Activated CD8-positive, alpha-beta T cell treated with anti-CD3 and anti-CD28 coated beads, Interleukin-2, amount 10 ng/mL, durations not matched to agents 7 days and 5 days (primary cell): Measurements from ENCODE around the gene BTBD10. TPM values are rescaled to one million over a fixed set of nuclear protein-coding genes. Genes with fewer than 3 reads are reported as not detected.
A peak's percentile ranks its signal among the peaks of the same experiment; 100 is the strongest.

Experiments
- ATAC-seq: fragments of 150-1000 bp; cut with Tn5 transposase; one replicate; pipeline ENCODE4 v1.10.0; 2021; ENCODE audit warnings: moderate library complexity
- CTCF ChIA-PET: fragments of 350-600 bp; sonication (Branson Sonifier 250); formaldehyde crosslinking; loops from one replicate; lab custom pipeline; 2021; ENCODE audit warnings: antibody characterized with exemption; lab: Charles Lee
- POLR2A ChIA-PET: fragments of 350-600 bp; sonication (Branson Sonifier 250); formaldehyde crosslinking; loops from one replicate; lab custom pipeline; 2021; ENCODE audit warnings: antibody characterized with exemption; lab: Charles Lee
- DNase-seq: peaks from one replicate; pipeline ENCODE4 v3.0.0-alpha.2; 2020
- H3K27ac Mint-ChIP-seq: one replicate; pipeline ENCODE4 v1.8.0; 2021; ENCODE audit warnings: mild to moderate bottlenecking, mixed read lengths
- H3K27me3 Mint-ChIP-seq: one replicate; pipeline ENCODE4 v1.8.0; 2021; ENCODE audit warnings: low read depth, mixed read lengths
- H3K36me3 Mint-ChIP-seq: one replicate; pipeline ENCODE4 v1.8.0; 2021; ENCODE audit warnings: low read depth, mixed read lengths
- H3K4me1 Mint-ChIP-seq: one replicate; pipeline ENCODE4 v1.8.0; 2021; ENCODE audit warnings: low read depth, mixed read lengths
- H3K4me3 Mint-ChIP-seq: one replicate; pipeline ENCODE4 v1.8.0; 2021; ENCODE audit warnings: mild to moderate bottlenecking, mixed read lengths
- H3K9me3 Mint-ChIP-seq: one replicate; pipeline ENCODE4 v1.8.0; 2022; ENCODE audit warnings: mixed read lengths; ENCODE audit not compliant: insufficient read depth
- total RNA-seq, 2 experiments: library from RNA; stranded (reverse); gene quantifications; one replicate each; pipeline ENCODE4 v1.2.3, GENCODE V29; 2021

The BTBD10 gene
- 10 to 100 TPM; 25.7 to 26.2 TPM for total RNA-seq

- Mint-ChIP-seq H3K4me3 (peak within 1 kb of the TSS; percentile 99), H3K27me3 (peaks cover 4% of the 10 kb centered on the region), H3K9me3 (no peaks in the 10 kb centered on the region), H3K4me1 (peaks cover 41% of the 10 kb centered on the region), H3K27ac (peak within 1 kb of the TSS; percentile 99), H3K36me3 (peaks cover 10% of the 10 kb centered on the region)
- CTCF ChIA-PET = interaction anchor here (1.0 to 4.3 kb wide), 10 partner anchors 9 to 499 kb away, joined by 3 to 12 read pairs (median 4); no protein-coding TSS in a partner anchor
- ATAC-seq = peak; percentile 98
- POLR2A ChIA-PET = interaction anchor here (0.6 to 2.6 kb wide), 30 partner anchors 10 to 1602 kb away, joined by 3 to 19 read pairs (median 4); partner anchors contain the start of gene FAR1
- DNase-seq = peak; percentile 95
Measured at GRCh38 chr11:13462901-13463778, at the start of gene BTBD10. Gene BTBD10, minus strand, starts transcription at chr11:13463222. Its CDS starts 18,098 bp downstream, at chr11:13445124.

GRCh38 chr11:13503393-13503792 is 40.4 kb upstream of the BTBD10 start:
- no peak for DNase-seq
- POLR2A ChIA-PET = no interaction called here
- CTCF ChIA-PET = interaction anchor here (0.9 kb wide), 1 partner anchor 16 kb away, joined by 3 read pairs; no protein-coding TSS in a partner anchor
- H3K27ac Mint-ChIP-seq = no peak overlapping the region
- no peak for ATAC-seq
- H3K4me1 Mint-ChIP-seq = no peaks in the 10 kb centered on the region
- H3K36me3 Mint-ChIP-seq = no peaks in the 10 kb centered on the region
- peaks cover 9% of the 10 kb centered on the region for H3K27me3 Mint-ChIP-seq
- H3K4me3 Mint-ChIP-seq = no peak overlapping the region
- H3K9me3 Mint-ChIP-seq = no peaks in the 10 kb centered on the region

- H3K9me3 Mint-ChIP-seq = no peaks in the 10 kb centered on the region
Measured at GRCh38 chr11:13502492-13502891, 39.5 kb upstream of the BTBD10 start.

GRCh38 chr11:13495929-13496328 is 32.9 kb upstream of the BTBD10 start, which contains the start of gene PTH:
Gene PTH, minus strand, starts transcription at chr11:13495997. Its CDS starts 3,142 bp downstream, at chr11:13492855.
- Mint-ChIP-seq H3K27me3 (peaks cover 26% of the 10 kb centered on the region), H3K36me3 (no peaks in the 10 kb centered on the region), H3K4me1 (no peaks in the 10 kb centered on the region), H3K4me3 (no peak within 1 kb of the TSS), H3K9me3 (no peaks in the 10 kb centered on the region), H3K27ac (no peak within 1 kb of the TSS)
- ChIA-PET POLR2A (no interaction called here), CTCF (no interaction called here)
- ATAC-seq (no peak), DNase-seq (no peak)

More at GRCh38 chr11:13502492-13502891, 39.5 kb upstream of the BTBD10 start:
- H3K4me1 Mint-ChIP-seq = no peaks in the 10 kb centered on the region
- no peak for ATAC-seq
- DNase-seq = no peak
- peaks cover 12% of the 10 kb centered on the region for H3K27me3 Mint-ChIP-seq
- no peak overlapping the region for H3K4me3 Mint-ChIP-seq
- POLR2A ChIA-PET = no interaction called here
- H3K27ac Mint-ChIP-seq = no peak overlapping the region
- H3K36me3 Mint-ChIP-seq = no peaks in the 10 kb centered on the region
- CTCF ChIA-PET = interaction anchor here (0.9 kb wide), 1 partner anchor 15 kb away, joined by 3 read pairs; no protein-coding TSS in a partner anchor

GRCh38 chr11:13494051-13494450 is 31.0 kb upstream of the BTBD10 start:
- Mint-ChIP-seq H3K36me3 (no peaks in the 10 kb centered on the region), H3K4me1 (no peaks in the 10 kb centered on the region), H3K4me3 (no peak overlapping the region), H3K9me3 (no peaks in the 10 kb centered on the region), H3K27ac (no peak overlapping the region), H3K27me3 (peaks cover 21% of the 10 kb centered on the region)
- ChIA-PET POLR2A (no interaction called here), CTCF (no interaction called here)
- DNase-seq (no peak), ATAC-seq (no peak)

- H3K27me3 Mint-ChIP-seq = peaks cover 13% of the 10 kb centered on the region
- peaks cover 6% of the 10 kb centered on the region for H3K4me1 Mint-ChIP-seq
- ATAC-seq (peak; percentile 82), DNase-seq (no peak)
- H3K9me3 Mint-ChIP-seq = no peaks in the 10 kb centered on the region
- H3K4me3 Mint-ChIP-seq = peak overlapping the region; percentile 12
- H3K36me3 Mint-ChIP-seq = no peaks in the 10 kb centered on the region
- ChIA-PET CTCF (interaction anchor here (0.7 to 1.6 kb wide), 14 partner anchors 9 to 519 kb away, joined by 3 to 10 read pairs (median 3); partner anchors contain the start of genes BTBD10 and FAR1), POLR2A (interaction anchor here (2.2 kb wide), 1 partner anchor 25 kb away, joined by 15 read pairs; the partner anchor contains the start of gene BTBD10)
- H3K27ac Mint-ChIP-seq = no peak overlapping the region
Measured at GRCh38 chr11:13487661-13488030, 24.6 kb upstream of the BTBD10 start.

- H3K9me3 Mint-ChIP-seq = no peaks in the 10 kb centered on the region
- H3K36me3 Mint-ChIP-seq = no peaks in the 10 kb centered on the region
- POLR2A ChIA-PET = interaction anchor here (2.2 kb wide), 1 partner anchor 24 kb away, joined by 15 read pairs; the partner anchor contains the start of gene BTBD10
- CTCF ChIA-PET = interaction anchor here (0.7 to 1.6 kb wide), 16 partner anchors 10 to 519 kb away, joined by 3 to 10 read pairs (median 3); partner anchors contain the start of genes BTBD10 and FAR1
- peaks cover 13% of the 10 kb centered on the region for H3K27me3 Mint-ChIP-seq
- H3K4me1 Mint-ChIP-seq = peaks cover 6% of the 10 kb centered on the region
- DNase-seq (peak; percentile 64), ATAC-seq (peak; percentile 93)
- no peak overlapping the region for H3K27ac Mint-ChIP-seq
- peak overlapping the region; percentile 12 for H3K4me3 Mint-ChIP-seq
Measured at GRCh38 chr11:13486926-13487660, 24.1 kb upstream of the BTBD10 start.

- Mint-ChIP-seq H3K27me3 (peaks cover 31% of the 10 kb centered on the region), H3K36me3 (no peaks in the 10 kb centered on the region), H3K4me3 (no peak overlapping the region), H3K4me1 (no peaks in the 10 kb centered on the region), H3K9me3 (no peaks in the 10 kb centered on the region), H3K27ac (no peak overlapping the region)
- ChIA-PET CTCF (no interaction called here), POLR2A (no interaction called here)
- DNase-seq (no peak), ATAC-seq (no peak)
Measured at GRCh38 chr11:13480198-13480597, 17.2 kb upstream of the BTBD10 start.

GRCh38 chr11:13479688-13480087 is 16.7 kb upstream of the BTBD10 start:
- H3K4me3 Mint-ChIP-seq = no peak overlapping the region
- CTCF ChIA-PET = no interaction called here
- H3K27me3 Mint-ChIP-seq = peaks cover 31% of the 10 kb centered on the region
- no peak overlapping the region for H3K27ac Mint-ChIP-seq
- no peaks in the 10 kb centered on the region for H3K4me1 Mint-ChIP-seq
- ATAC-seq (no peak), DNase-seq (no peak)
- POLR2A ChIA-PET = no interaction called here
- no peaks in the 10 kb centered on the region for H3K9me3 Mint-ChIP-seq
- H3K36me3 Mint-ChIP-seq = no peaks in the 10 kb centered on the region

GRCh38 chr11:13475091-13475490 is 12.1 kb upstream of the BTBD10 start:
- Mint-ChIP-seq H3K36me3 (no peaks in the 10 kb centered on the region), H3K9me3 (no peaks in the 10 kb centered on the region), H3K4me3 (no peak overlapping the region), H3K27ac (no peak overlapping the region), H3K27me3 (peaks cover 24% of the 10 kb centered on the region), H3K4me1 (no peaks in the 10 kb centered on the region)
- DNase-seq = no peak
- CTCF ChIA-PET = interaction anchor here (1.4 kb wide), 1 partner anchor 9 kb away, joined by 6 read pairs; no protein-coding TSS in a partner anchor
- ATAC-seq = no peak
- POLR2A ChIA-PET = interaction anchor here (1.5 kb wide), 1 partner anchor 13 kb away, joined by 4 read pairs; the partner anchor contains the start of gene BTBD10
